GM19468 (cell line): ENCODE data around the gene PTPRT.

ENCODE experiments used
- ATAC-seq: cut with Tn5 transposase; IDR thresholded peaks from one replicate; pipeline ENCODE4 v1.9.1; 2021; ENCODE audit warnings: mild to moderate bottlenecking, moderate library complexity, moderate number of reproducible peaks; ENCODE audit not compliant: unreplicated experiment; ENCODE audit errors: extremely low read depth

The PTPRT gene

GRCh38 chr20:42524058-42524457 lies 665.6 kb downstream of the PTPRT start:
- ATAC-seq = no peak

GRCh38 chr20:42516692-42517091 lies 673.0 kb downstream of the PTPRT start:
- ATAC-seq = no peak

- no peak for ATAC-seq
Observed at GRCh38 chr20:42510686-42511085, 679.0 kb downstream of the PTPRT start.

GRCh38 chr20:42507874-42508273 lies 681.8 kb downstream of the PTPRT start:
- no peak for ATAC-seq

- ATAC-seq = no peak
Observed at GRCh38 chr20:42506397-42506796, 683.3 kb downstream of the PTPRT start.

DNA sequence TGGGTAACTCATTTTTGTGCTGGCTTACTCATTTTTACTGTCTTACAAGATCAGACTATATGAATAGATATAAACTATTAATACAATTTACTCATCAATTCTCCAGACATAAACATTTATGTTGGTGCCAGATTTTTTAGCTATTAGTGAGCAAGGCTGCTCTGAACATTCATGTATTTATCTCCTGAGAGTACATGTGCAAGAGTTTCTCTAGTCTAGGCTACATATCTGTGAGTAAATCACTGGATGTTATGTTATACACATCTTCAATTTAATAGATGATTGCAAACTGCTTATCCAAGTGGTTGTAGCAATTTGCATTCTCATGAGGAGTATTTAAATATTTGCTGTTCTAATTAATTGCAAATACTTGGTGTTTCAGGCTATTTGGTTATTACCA lies 687.1 kb downstream of the PTPRT start:
- ATAC-seq = no peak

DNA sequence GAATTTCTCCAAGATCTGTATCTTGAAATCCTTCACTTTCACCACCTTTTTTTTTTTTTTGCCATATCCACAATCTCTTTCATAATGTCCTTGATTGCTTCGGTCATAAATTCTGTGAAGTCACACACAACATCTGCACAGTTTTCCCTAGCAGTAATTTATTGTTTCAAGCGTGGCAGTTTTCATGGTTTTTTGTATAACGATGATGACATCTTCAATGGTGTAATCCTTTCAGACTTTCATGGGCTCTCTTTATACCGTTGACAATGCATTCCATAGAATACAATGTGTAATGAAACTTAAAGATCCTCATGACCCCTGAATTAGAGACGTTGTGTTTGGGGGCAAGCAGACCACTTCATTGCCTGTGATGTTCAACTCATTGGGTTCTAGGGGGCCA lies 693.1 kb downstream of the PTPRT start:
- ATAC-seq = no peak

DNA sequence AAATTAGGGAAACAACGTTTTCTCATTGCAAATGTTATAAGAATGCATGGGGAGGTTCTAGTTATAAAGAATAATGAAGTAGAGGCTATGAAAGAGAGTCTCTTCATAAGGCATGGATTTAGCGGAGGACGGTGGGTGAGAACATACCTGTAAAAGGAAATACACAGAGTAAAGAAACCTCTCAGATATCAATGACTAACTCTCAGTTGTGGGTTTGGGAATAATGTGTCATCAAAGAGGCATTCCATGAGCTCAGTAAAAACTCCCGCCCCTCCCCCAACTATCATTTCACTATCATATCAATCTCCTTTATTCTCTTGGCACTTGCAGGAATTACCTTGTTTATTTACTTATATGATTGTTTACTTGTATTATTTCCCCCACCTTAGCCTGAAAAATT lies 695.4 kb downstream of the PTPRT start:
- ATAC-seq = no peak

DNA sequence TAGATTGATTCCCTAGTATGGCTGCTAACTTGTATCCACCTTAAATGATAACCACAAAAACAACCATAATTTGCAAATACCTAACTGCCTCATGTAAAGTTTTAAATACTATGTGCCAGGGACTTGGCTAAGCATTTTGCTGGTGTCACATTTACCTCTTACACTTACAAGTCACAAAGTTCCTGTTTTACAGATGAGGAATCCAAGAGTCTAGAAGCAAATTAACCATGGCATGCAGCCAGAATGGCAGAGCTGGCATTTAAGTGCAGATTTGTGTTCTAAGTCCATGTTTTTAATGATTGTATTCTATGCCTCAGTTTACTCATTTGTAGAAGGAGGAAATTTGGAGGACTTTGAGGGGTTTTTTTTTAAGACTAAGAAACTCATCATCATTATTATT lies 696.7 kb downstream of the PTPRT start:
- ATAC-seq = no peak

DNA sequence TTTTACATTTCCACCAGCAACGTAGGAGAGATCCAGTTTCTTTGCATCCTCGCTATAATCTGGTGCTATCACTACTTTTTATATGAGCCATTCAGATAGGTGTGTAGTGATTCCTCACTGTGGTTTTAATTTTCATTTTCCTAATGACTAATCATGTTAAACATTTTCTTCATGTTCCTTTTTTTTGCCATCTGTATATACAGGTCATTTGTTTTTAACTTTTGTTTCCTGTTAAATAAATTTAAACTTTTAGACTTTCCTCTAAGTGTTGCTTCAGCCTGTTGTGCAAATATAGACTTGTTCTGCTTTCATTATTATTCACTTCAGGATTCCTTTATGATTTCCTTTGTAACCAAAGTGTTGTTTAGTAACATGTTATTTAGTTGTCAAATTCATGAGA lies 697.4 kb downstream of the PTPRT start:
- no peak for ATAC-seq

DNA sequence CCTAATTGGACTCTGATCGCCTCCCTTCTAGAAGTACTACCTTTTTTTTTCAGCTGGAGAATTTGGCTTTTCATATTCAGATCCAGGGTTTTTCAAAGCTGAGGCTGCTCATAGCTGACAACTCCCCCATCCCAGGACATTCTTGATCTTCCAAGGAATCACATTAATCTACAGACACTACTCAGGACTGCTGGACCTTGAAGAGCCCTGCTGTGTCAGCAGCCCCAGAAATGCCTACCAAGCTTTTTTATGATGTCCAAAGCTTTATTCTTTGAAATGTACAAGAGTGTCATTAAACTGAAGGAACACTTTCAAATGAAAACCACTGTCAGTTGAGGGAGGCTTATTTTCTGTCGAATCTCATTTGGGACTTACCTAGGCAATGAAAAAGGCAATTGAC lies 704.1 kb downstream of the PTPRT start:
- ATAC-seq = no peak

DNA sequence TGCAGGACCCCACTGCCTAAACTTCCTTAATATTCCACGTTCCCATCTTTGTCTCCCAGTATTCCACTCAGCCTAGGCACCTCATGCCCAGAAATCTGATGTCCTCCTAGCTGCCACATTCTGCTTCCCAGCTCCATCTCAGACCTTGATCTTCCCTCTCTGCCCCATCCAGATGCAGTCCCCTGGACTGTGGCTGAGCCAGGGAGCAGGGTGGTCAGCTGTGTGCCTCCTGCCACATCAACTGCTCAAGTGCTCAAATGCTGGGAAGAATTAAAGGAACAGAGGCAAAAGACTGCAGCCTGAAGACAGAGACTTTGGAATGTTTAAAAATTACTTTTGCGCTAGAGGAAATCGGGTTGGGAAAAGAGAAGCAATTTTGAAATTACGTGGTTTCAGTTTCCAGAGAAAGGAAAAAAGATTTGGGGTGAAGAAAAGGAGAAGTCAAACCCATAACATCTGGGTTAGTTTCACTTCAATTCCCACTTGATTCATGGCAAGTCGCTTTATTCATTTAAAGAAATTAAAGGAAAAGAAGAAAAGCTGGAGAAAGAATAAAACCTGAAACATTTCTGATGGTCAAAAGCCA lies 704.8 kb downstream of the PTPRT start:
- ATAC-seq = no peak

- no peak for ATAC-seq
Observed at GRCh38 chr20:42484335-42484734, 705.4 kb downstream of the PTPRT start.

DNA sequence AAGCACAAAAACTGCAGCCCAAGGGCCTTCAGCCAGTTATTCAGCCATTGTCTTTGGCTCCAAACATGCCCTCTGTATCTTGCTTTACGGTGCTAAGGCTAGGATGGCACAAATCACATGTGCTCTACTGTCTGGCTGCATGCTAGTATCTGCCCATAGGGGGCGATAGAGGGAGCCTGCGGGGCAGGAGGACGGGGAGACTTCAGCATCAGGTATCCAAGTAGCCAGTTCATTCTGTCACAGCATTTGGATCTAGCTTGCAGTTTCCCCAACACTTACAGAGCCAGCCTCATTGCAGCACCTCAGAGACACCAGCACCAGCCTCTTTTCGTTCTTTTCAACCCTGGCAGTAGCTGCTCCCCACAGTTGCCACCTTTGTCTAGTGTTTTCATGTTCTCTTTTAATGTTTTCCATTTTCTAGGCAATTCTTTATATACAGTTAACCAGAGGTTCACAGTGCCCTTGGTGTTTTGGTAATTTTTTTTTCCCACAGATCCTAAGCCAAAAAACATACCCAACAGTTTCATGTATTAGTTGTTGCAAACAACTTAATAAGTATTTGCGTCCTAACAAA lies 705.9 kb downstream of the PTPRT start:
- ATAC-seq = no peak

GRCh38 chr20:42482808-42483207 lies 706.9 kb downstream of the PTPRT start:
- no peak for ATAC-seq

GRCh38 chr20:42475773-42476172 lies 713.9 kb downstream of the PTPRT start:
- no peak for ATAC-seq

DNA sequence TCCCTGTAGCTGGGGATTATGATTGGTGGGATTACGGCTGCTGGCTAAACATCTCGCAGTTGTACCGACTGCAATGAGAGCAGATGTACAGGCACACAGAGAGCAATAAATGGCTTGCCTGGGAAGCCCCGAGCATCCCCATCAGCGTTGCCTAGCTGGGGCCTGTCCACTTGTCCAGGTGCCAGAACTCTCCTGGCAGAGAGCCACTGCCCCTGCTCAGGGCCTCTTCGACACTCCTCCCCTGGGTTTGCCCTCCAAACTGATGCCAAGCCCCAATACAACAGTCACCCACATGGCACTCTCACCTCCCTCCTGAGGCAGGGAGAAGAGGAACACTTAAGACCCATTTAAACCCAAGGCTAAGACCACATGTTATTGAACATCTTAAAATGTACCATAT lies 715.1 kb downstream of the PTPRT start:
- no peak for ATAC-seq

DNA sequence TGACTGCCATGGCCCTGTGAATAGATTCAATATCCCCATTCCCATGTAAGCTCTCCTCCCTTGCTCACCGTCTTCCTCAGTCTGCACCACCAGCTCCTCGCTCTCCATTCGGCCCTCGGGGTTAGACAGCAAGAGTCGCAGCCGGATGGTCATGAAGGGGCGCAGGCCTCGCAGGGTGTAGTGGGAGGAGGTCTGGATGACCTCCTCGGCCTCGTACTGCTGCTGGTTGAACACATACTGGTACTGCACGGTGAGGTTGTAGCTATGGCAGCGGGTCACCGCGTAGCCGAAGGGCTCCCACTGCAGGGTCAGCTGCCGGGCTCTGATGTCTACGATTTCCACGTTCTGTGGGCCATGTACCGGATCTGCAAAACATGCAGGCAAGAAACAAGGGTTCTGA lies 717.5 kb downstream of the PTPRT start:
- no peak for ATAC-seq

- no peak for ATAC-seq
Observed at GRCh38 chr20:42461965-42462593, 727.6 kb downstream of the PTPRT start.

GRCh38 chr20:42461291-42461690 lies 728.4 kb downstream of the PTPRT start:
- ATAC-seq = no peak

DNA sequence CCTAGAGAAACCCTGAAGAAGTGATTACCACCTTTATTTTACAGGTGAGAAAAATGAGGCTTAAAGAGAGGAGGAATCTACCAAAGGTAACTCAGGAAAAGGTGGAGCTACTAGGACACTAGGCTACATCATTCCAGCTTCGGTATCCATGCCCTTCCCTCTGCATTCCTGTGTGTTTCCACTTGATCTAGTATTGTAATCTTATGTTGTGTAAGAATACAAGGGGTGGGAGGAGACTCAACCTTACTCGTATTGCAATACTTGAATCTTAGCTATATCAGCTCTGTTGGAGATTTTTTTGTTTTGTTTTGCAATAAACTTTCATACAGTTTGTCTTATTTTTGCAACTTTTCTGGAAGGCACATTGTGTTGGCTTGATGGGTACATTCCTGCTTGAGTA lies 742.4 kb downstream of the PTPRT start:
- no peak for ATAC-seq

DNA sequence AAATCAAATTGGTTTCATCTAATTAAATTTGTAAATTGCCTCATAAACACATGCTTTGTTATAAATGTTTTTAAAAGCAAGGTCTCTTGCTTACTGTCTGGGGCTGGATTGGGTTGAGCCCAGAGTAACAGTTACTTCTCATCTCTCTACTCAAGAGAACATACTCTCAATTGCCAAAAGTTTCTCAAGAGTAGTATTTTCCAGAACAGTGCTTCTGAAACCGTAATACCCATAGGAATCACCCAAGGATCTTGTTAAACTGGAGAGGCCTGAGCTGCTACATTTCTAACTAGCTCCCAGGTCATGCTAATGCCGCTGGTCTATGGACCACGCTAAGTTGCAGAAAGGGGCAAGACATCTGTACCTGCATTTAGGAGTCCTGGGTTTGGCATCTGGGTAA lies 744.9 kb downstream of the PTPRT start:
- no peak for ATAC-seq
